PC-3 (cell line): Measurements from ENCODE around the gene AACS. TPM values are rescaled to one million over a fixed set of nuclear protein-coding genes. Genes with fewer than 3 reads are reported as not detected.
"Not testable (repeated sequence)": the region's sequence is repeated elsewhere in the genome, so short reads cannot be mapped to it uniquely, and the experiment has no call there.

Experiments
- ATAC-seq: fragments of 200-7000 bp; cut with Tn5 transposase; 2 replicates; pipeline ENCODE4 v1.9.1; 2020; ENCODE audit warnings: mild to moderate bottlenecking, moderate library complexity
- BruUV-seq: library from RNA; stranded (reverse); fragments of 400-500 nt; replicated peaks from 2 replicates; lab custom pipeline; 2021; lab: Mats Ljungman, UMichigan
- CTCF ChIA-PET: fragments of 300-600 bp; sonication (Branson Sonifier 250); formaldehyde crosslinking; loops from one replicate; lab custom pipeline; 2022; ENCODE audit warnings: antibody characterized with exemption; lab: Charles Lee
- POLR2A ChIA-PET: fragments of 300-600 bp; sonication (Branson Sonifier 250); formaldehyde crosslinking; loops from one replicate; lab custom pipeline; 2022; ENCODE audit warnings: antibody characterized with exemption; ENCODE audit not compliant: unreplicated experiment; lab: Charles Lee
- DNase-seq: peaks from one replicate; pipeline ENCODE4 v3.0.0-alpha.2; 2015
- H2AFZ ChIP-seq: fragments of 300-600 bp; sonication (generic); 2 replicates; pipeline ENCODE4 v1.6.0; 2016; ENCODE audit warnings: antibody characterized with exemption, low read length
- H3F3A ChIP-seq: fragments of 300-600 bp; sonication (generic); one replicate; pipeline ENCODE4 v1.6.0; 2017; ENCODE audit warnings: antibody characterized with exemption, low read length, control low read depth, mild to moderate bottlenecking; ENCODE audit not compliant: unreplicated experiment
- H3K27ac ChIP-seq: fragments of 300-600 bp; sonication (generic); 2 replicates; pipeline ENCODE4 v1.5.1; 2016; ENCODE audit warnings: mild to moderate bottlenecking, low read length
- H3K27me3 ChIP-seq: fragments of 300-600 bp; sonication (generic); 2 replicates; pipeline ENCODE4 v1.6.1; 2016; ENCODE audit warnings: low read length, mixed read lengths
- H3K36me3 ChIP-seq: fragments of 300-600 bp; sonication (generic); 2 replicates; pipeline ENCODE4 v1.6.1; 2016; ENCODE audit warnings: low read depth, mixed run types, low read length, mixed read lengths
- H3K4me1 ChIP-seq: fragments of 300-600 bp; sonication (generic); 2 replicates; pipeline ENCODE4 v1.5.1; 2016; ENCODE audit warnings: low read length; ENCODE audit not compliant: insufficient read depth
- H3K4me2 ChIP-seq: fragments of 300-600 bp; sonication (generic); 2 replicates; pipeline ENCODE4 v1.6.0; 2016; ENCODE audit warnings: low read length
- H3K4me3 ChIP-seq: fragments of 300-600 bp; sonication (generic); 2 replicates; pipeline ENCODE4 v1.5.1; 2016; ENCODE audit warnings: mild to moderate bottlenecking, low read length, mixed read lengths
- H3K79me2 ChIP-seq: fragments of 300-600 bp; sonication (generic); 2 replicates; pipeline ENCODE4 v1.6.1; 2017; ENCODE audit warnings: low read length, mixed read lengths
- H3K9ac ChIP-seq: fragments of 300-600 bp; sonication (generic); 2 replicates; pipeline ENCODE4 v1.6.0; 2016; ENCODE audit warnings: mild to moderate bottlenecking, low read length
- H3K9me2 ChIP-seq: fragments of 300-600 bp; sonication (generic); replicated peaks from 2 replicates; pipeline ENCODE4 v1.6.1; 2016; ENCODE audit warnings: mixed run types, low read length, mixed read lengths
- H3K9me3 ChIP-seq: fragments of 300-600 bp; sonication (generic); 2 replicates; pipeline ENCODE4 v1.6.1; 2016; ENCODE audit warnings: low read length, mixed read lengths
- H4K20me1 ChIP-seq: fragments of 300-600 bp; sonication (generic); 2 replicates; pipeline ENCODE4 v1.6.1; 2016; ENCODE audit warnings: low read length, mixed read lengths
- CTCF ChIP-seq: fragments of 300-600 bp; sonication (generic); conservative IDR thresholded peaks from 2 replicates; pipeline ENCODE4 v1.5.1; 2017; ENCODE audit warnings: antibody characterized with exemption, low read depth, mild to moderate bottlenecking, low read length
- EZH2 ChIP-seq: fragments of 300-600 bp; sonication (generic); IDR thresholded peaks from one replicate; pipeline ENCODE4 v1.6.1; 2017; ENCODE audit warnings: antibody characterized with exemption, mild to moderate bottlenecking, low read length; ENCODE audit not compliant: unreplicated experiment
- EZH2phosphoT487 ChIP-seq: fragments of 300-600 bp; sonication (generic); IDR thresholded peaks from 2 replicates; pipeline ENCODE4 v1.6.1; 2018; ENCODE audit warnings: mild to moderate bottlenecking, antibody characterized with exemption, low read length, borderline replicate concordance
- intact Hi-C: fragments of 100-400 bp; cut with micrococcal nuclease; formaldehyde crosslinking; loops from 2 replicates; pipeline ENCODE4 v1.9.0; 2023
- total RNA-seq: library from RNA; depleted of rRNA; stranded (reverse); fragments of >200 nt; gene quantifications from 2 replicates; pipeline ENCODE4 v1.2.3, GENCODE V29; 2014

The AACS gene
- total RNA-seq, 1 experiment from 2014 or later: 31.9 TPM

- POLR2A ChIA-PET: no interaction called here
- no peaks in the 10 kb centered on the region for H3K9me3 ChIP-seq
- no peaks in the 10 kb centered on the region for H4K20me1 ChIP-seq
- DNase-seq (peak; percentile 90), ATAC-seq (peak; percentile 88)
- H3K4me3 ChIP-seq: no peak overlapping the region
- H3K9ac ChIP-seq: no peak overlapping the region
- CTCF ChIA-PET: interaction anchor here (0.5 to 0.6 kb wide), 2 partner anchors 68 to 101 kb away, joined by 4 to 11 read pairs; no protein-coding TSS in a partner anchor
- no peaks in the 10 kb centered on the region for H3K27me3 ChIP-seq
- H3K4me2 ChIP-seq: peak overlapping the region; percentile 59
- peaks cover 34% of the 10 kb centered on the region for H3K4me1 ChIP-seq
- no peaks in the 10 kb centered on the region for H3K79me2 ChIP-seq
- no peak overlapping the region for H2AFZ ChIP-seq
- no TSS peak for BruUV-seq
- TF ChIP-seq EZH2: no peak
- TF ChIP-seq EZH2phosphoT487: no peak
- TF ChIP-seq CTCF: no peak
- intact Hi-C loops: loop anchor here (2.0 kb wide), 1 partner anchor 30 kb away; no protein-coding TSS in a partner anchor
- H3K36me3 ChIP-seq: 0 out of 2 replicates have a peak, but pooled peaks cover 10% of the 10 kb centered on the region
- H3F3A ChIP-seq: no peaks in the 10 kb centered on the region
- peak overlapping the region; percentile 58 for H3K27ac ChIP-seq
- H3K9me2 ChIP-seq: no peaks in the 10 kb centered on the region
Measured at GRCh38 chr12:125140279-125141209, 75.3 kb downstream of the AACS start.

- H3K9me3 ChIP-seq, H3K9ac ChIP-seq, H3F3A ChIP-seq, H3K79me2 ChIP-seq, H3K27me3 ChIP-seq, H3K36me3 ChIP-seq, DNase-seq, H4K20me1 ChIP-seq, ATAC-seq, BruUV-seq, POLR2A ChIA-PET, H3K4me3 ChIP-seq, H3K9me2 ChIP-seq, H2AFZ ChIP-seq: not testable (repeated sequence)
- H3K4me1 ChIP-seq: peaks cover 34% of the 10 kb centered on the region
- peak overlapping the region; percentile 12 for H3K27ac ChIP-seq
- CTCF ChIA-PET: interaction anchor here (0.6 kb wide), 1 partner anchor 101 kb away, joined by 4 read pairs; no protein-coding TSS in a partner anchor
- H3K4me2 ChIP-seq: 0 out of 2 replicates have a peak overlapping the region, but pooled peaks have one; percentile 27
- intact Hi-C loops: loop anchor here (2.0 kb wide), 1 partner anchor 30 kb away; no protein-coding TSS in a partner anchor
Measured at GRCh38 chr12:125141210-125141573, 76.0 kb downstream of the AACS start.

- ChIA-PET POLR2A (no interaction called here), CTCF (no interaction called here)
- H3K4me3 ChIP-seq: no peak overlapping the region
- no peak for ATAC-seq
- H3K9me3 ChIP-seq: no peaks in the 10 kb centered on the region
- H3K27me3 ChIP-seq: no peaks in the 10 kb centered on the region
- no peak overlapping the region for H3K4me2 ChIP-seq
- H3K27ac ChIP-seq: no peak overlapping the region
- no peaks in the 10 kb centered on the region for H3F3A ChIP-seq
- no TSS peak for BruUV-seq
- TF ChIP-seq EZH2phosphoT487: no peak
- no peak for TF ChIP-seq EZH2
- no peak for TF ChIP-seq CTCF
- no peak overlapping the region for H2AFZ ChIP-seq
- H3K79me2 ChIP-seq: no peaks in the 10 kb centered on the region
- no peak overlapping the region for H3K9ac ChIP-seq
- H3K9me2 ChIP-seq: no peaks in the 10 kb centered on the region
- no peak for DNase-seq
- intact Hi-C loops: no loop called here
- H3K36me3 ChIP-seq: 0 out of 2 replicates have a peak, but pooled peaks cover 7% of the 10 kb centered on the region
- no peaks in the 10 kb centered on the region for H4K20me1 ChIP-seq
- peaks cover 34% of the 10 kb centered on the region for H3K4me1 ChIP-seq
Measured at GRCh38 chr12:125142601-125143000, 77.4 kb downstream of the AACS start.
